ENCODE measurements around the gene TAPBP. TPM values are rescaled to one million over a fixed set of nuclear protein-coding genes. Genes with fewer than 3 reads are reported as not detected.

TAPBP gene
- polyA plus RNA-seq, 4 donors: 29.8 to 53.6 (median 40.3) TPM

DNA sequence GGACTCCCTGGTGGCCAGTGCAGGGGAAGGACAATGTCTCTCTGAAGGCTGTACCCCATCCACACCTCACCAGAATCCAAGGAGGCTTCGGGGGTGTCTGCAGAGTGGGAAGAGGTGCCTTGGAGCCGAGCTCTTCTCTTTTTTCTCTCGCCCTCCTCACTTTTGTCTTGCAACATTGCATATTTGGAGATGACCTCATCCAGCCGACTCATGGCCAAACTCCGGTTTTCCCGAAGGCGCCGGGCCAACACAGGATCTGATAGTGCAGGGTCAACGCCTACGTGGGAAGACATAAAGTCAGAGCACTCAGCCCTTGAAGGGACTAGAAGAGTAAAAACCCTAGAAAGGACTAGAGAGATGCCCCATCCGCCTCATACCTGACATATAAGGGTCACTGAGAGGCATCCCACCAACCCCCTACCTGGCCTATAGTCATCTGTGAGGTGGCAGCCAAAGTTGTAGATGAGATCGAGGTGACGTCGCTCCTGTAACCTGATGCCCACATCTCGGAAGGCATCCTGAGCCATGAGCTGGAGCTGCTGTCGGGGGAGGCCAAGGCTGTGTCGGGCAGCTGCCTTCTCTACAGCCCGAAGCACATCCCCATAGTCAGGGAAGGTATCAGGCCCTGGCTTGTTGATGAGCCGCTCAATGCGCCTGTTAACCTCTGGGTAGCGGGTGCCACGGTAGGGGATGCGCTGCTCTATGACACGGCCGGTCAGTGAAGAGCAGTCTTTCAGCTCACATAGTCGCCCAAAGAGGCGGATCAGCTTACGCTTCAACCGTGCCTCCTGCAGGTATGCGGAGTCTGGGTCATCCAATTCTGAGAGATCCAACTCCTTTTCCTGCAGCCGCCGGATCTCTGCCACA is 6.7 kb upstream of the TAPBP start:
- DNase-seq (ENCODE audit: low read depth in 4 of 4, low spot score in 2 of 4): no peak

DNA sequence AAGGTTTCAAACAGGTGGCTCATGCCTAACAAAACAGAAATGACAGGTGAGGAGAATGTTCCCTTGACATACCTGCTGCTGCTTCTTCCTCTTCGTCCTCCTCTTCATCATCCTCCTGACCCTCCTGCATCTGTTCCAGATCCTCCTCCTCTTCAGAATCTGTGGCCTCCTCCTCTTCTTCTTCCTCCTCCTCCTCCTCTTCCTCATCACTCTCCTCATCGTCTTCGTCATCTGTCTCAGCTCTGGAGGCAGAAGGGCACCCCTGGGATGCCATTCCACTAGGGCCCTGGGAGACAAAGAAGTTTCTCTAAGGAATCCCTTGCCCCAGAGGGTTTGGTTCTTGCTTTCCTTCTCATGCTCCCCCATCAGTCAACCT is 6.0 kb upstream of the TAPBP start:
- DNase-seq (ENCODE audit: low read depth in 4 of 4, low spot score in 2 of 4): no peak

DNA sequence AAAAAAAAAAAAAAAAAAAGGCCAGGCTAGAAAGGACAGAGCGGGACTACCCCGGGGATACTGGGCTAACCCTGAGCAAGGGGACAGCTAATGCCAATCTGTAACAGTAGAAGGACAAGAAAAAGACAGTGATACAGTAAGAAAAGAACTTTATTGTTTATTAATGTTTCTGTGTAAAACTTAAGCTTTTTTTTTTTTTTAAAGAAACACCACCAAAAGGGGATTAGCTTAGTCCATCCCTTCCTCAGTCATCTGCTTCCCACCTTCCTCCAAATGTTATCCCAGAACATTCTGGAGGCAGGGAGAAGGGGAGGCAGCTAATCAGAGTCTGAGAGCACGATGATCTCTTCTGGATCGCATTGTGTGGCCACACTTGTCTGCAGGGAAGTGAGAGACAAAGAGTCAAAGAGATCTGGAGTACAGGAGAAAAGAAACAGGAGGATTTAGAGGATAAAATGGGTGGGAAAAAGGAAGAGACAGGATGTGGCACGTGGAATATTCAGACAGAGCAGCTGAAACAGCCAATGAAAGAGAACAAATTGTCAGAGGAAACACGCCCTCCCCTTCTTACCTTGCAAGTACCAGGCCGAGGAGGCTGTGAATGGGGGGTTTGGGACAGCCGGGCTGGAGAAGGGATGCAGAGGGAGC is 4.7 kb upstream of the TAPBP start:
- no peak for DNase-seq (ENCODE audit: low read depth in 4 of 4, low spot score in 2 of 4)

DNA sequence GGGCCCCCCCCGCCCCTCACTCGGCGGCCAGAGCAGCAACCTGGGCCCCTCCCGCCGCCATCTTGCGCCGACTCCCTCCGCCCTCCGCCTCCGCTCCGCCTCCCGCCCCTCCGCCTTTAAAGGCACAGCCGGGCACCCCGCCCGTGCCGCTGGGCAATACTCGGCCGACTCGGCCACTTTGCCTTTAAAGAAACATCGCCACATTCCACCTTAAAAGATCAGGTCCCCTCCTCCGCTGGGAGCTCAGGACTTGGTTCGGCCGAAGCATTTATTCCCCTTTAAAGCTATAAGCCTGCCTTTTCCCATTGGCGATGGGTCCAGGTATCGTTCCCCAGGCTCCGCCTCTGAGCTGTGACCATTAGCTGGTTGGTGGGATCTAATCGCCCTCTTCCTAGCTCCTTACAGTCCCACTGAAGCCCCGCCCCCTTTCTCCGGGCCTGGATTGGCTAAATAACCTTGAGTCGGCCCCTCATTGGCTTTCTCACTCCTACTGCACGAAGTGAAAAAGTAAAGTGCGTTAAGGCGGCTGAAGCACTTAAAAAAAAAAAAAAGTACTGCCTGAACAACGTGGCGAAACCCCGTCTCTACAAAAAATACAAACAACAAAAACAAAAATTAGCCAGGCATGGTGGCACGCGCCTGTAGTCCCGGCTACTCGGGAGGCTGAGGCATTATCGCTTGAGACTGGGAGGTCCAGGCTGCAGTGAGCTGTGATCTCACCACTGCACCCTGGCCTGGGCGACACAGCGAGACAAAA is 4.0 kb upstream of the TAPBP start, which contains the start of gene ZBTB22:
Gene ZBTB22 (minus strand): TSS at position 76 of the 757 bp plus-strand sequence. CDS start 828 bp downstream, outside the sequence.
- peak; percentile 98 to 100 (median 98) for DNase-seq (ENCODE audit: low read depth in 4 of 4, low spot score in 2 of 4)

DNA sequence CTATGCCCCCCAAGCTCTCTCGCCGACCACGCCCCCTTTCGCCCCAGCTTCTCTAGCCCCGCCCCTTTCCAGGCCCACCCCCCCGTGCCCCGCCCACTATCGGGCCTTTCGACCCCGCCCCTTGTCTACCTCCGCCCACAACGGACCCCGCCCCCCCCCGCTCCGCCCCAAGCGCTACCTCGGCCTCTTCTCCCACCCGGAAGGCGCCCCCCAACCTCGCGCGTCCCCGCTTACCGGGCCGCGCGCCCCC is 3.5 kb upstream of the TAPBP start:
- no peak for DNase-seq (ENCODE audit: low read depth in 4 of 4, low spot score in 2 of 4)

DNA sequence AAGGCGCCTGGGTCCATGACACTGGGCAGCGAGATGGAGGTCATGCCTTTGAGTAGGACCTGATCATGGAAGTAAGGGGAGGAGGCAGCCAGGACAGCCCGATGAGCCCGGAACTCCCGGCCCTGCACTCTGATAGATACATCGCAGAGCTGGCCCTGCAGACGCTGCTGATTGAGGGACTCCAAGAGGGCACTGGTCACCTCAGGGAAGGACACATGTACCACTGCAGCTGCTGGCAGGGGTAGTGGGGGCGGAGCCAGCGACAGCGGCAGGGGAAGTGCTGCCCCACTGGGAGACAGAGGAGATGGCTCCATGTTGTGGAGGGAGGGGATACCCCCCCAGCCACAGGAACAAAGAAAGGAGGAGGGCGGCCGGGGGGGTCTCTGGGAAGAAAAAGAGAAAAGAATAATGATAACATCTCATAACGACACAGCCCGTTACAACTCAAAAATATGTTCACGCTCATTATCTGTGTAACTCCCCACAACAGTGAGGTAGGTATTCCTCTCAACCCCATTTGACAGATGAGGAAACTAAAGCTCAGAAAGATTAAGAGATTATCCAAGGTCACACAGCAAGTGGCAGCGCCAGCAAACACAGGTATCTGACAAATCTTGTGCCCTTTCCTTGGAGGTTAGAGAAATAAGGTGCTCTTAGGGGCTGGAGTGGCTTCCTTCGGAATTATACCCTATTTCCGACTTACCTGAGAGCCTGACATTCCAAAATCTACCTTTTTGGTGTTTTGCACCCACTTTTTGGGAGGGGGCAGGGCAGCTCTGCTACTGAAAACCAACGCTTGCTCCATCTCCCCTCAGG is 2.9 kb upstream of the TAPBP start:
- no peak for DNase-seq (ENCODE audit: low read depth in 4 of 4, low spot score in 2 of 4)

DNA sequence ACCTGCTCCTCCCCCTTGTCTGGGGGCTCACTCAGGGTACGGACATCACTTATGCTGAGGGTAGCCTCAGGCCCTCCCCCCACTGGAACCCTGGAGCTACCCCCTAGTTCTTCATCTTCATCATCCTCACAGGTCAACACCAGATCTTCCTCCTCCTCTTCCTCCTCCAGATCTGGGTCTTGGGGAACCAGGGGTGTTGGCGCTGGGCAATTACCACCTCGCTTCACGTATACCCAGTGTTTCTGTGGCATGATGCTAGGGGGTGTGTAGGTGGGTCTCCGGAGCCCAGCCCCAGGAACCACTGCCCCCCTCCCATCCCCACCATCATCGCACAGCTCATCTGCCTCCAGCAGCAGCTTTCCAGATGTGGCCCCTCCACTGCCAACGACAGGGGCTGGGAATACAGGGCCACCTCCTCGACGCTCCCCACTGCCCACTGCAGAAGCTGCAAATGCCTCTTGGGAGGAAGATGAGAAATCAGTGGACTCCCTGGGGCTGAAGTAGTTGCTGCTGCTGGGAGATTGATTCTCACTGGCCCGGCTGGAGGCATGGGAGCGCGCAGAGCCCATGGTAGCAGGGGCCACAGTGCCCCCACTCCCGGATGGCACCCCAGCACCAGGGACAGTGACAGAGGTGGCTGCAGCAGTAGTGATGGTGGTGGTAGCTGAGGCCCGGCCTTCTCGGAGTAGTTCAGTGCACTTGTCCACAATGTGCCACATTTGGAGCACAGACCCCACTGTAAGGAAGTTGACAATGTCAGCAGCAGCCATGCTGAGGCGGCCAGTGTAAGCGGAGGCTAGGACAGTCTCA is 2.1 kb upstream of the TAPBP start:
- DNase-seq (ENCODE audit: low read depth in 4 of 4, low spot score in 2 of 4): no peak

DNA sequence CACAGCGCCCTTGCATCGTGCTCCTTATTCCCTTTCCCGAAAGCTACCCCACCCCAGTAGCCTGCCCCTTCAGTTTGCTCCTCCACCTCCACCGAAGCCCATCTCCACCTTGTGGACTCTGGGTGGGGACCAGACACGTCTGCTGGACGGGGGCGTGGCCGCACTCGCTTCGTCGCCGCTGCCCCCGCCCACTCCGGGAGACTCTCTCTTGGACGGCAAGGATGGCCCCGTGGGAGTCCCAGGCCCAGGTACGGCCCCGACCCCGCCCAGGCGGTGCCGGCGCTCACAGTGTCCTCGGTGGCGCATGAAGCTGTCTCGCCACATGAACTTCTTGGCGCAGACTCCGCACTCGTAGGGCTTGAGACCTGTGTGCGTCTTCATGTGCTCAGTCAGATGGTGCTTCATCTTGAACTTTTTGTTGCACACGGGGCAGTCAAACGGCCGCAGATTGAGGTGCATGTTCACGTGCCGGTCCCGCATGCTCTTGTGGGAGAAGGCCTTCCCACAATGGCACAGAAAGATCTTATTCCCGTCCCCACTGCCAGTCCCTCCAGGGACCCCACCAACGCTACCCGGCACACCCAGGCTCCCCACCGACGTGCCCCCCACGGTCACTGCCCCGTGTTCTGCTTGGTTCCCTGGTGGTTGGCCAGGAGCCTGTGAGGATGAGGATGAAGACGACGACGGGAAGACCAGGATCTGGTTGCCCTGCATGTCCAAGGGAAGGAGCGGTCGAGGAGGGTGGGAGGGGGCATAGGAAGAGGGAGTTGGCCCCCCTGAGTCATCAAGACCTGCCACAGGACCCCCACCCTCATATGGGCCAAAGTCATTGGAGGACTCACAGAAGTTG is 1.3 kb upstream of the TAPBP start:
- no peak for DNase-seq (ENCODE audit: low read depth in 4 of 4, low spot score in 2 of 4)

DNA sequence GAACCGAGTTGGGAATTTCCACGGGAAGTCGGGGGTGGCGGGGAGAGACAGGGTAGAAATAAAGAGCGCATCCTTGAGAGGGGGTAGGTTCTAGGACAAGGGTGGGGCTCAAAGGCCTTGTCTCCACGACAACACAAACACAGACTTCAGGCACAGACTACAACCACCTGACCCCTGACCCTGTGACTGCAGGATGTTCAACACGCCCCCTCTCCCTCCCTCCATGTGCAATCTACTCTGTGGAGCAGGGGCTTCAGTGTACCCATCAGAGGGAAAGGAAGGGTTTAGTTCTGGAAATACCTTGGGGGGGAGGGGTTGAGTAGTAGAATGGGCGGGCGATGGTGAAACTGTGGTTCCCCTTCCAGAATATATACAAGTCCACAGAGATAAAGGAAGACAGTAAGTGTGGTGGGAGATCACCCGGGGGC is 651 bp upstream of the TAPBP start:
- peak in 1 of 4 donors; percentile 51 for DNase-seq (ENCODE audit: low read depth in 4 of 4, low spot score in 2 of 4)

DNA sequence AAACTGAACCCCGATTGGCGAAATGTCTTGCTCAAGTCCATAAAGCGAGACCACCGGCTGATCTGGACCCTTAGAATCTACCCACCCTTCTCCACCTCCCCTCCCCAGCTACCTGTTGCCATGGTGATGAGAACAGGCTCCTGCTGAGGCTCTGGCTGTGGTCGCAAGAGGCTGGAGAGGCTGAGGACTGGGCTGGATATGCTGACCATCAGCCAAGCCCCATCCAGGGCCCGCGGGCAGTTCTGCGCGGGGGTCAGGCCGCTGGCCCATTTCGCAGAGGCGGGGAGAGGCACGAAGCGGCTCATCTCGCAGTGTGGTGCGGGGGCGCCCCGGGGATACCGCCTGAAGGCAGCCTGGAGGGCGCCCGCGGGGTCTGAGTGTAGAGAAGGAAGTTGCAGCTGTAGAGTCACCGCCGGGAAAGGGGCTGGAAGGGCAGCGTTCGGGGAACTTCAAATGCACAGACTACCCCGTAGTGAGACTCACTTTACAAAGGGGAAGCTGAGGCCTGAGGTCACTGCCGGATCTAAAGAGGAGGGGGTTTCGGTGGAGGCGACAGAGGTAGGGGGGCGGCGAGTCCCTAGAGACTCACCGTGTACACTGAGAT is 671 bp downstream of the TAPBP start:
- DNase-seq (ENCODE audit: low read depth in 4 of 4, low spot score in 2 of 4): no peak

DNA sequence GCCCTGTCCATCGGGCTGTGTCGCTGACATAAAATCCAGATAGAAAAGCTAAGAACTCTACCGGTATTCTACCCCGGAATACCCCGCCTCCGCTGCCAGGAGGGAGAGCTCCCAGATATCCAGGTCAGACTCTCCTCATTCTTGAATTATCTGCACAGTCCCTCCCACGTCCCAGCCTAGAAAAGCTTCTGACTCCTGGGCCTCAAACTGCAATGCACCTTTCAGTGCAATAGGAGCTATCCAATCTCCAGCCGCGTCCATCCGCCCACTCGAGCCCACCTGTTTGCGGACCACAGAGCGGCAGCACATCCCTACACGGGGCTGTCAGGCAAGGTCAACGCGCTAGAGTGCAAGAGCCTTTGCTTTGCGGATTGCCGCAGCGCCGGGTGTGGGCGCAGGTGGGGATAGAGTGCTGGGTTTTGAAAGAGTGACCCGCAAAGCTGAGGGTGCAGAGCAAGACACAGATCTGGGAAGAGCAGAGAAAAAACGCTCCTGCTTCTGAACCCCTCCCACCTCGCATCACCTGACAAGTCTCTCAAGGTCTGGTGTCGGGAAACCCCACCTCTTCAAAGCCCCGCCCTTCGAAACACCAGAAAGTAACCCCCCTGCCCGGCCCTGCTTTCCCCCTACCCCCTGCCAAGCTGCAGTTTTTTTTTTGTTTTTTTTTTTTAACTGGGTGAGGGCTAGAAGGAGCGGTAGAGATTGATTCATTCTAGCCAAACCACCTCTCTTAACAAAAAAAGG is 1.3 kb downstream of the TAPBP start:
- peak in 1 of 4 donors; percentile 29 for DNase-seq (ENCODE audit: low read depth in 4 of 4, low spot score in 2 of 4)

DNA sequence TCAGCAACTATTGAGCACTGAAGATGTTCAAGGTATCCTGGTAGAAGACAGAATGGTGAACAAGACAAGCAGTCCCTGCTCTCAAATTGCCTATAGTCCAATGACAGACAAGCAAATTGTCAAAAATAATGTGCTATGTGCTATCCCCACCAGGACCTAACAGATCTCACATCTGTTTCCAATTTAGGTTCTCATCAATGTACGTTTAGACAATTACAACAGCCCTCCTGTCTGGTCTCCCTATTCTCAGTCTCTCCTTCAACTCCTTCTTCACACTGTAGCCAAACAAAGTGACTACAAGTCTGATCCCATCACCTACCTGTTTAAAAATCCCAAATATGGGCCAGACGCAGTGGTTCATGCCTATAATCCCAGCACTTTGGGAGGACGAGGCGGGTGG is 7.5 kb downstream of the TAPBP start:
- no peak for DNase-seq (ENCODE audit: low read depth in 4 of 4, low spot score in 2 of 4)

DNA sequence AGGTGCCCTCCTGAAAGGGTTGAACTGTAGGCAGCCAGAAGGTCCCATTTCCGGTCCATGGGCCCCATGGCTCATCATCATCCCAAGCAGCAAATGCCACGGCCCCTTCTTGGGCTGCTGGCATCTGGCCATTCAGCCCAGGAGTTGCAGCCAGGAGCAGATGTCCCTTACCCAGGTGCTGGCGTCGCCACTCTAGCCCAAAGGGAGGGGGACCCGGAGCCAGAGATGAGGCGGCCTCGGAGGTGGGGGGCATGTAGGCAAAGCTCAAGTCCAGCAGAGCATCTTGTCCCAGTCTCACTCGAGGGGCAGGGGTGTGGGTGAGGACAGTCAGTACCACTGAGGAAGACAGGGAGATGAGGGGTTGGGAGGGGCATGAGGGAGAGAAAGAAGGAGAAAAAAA is 8.8 kb downstream of the TAPBP start:
- DNase-seq (ENCODE audit: low read depth in 4 of 4, low spot score in 2 of 4): no peak

DNA sequence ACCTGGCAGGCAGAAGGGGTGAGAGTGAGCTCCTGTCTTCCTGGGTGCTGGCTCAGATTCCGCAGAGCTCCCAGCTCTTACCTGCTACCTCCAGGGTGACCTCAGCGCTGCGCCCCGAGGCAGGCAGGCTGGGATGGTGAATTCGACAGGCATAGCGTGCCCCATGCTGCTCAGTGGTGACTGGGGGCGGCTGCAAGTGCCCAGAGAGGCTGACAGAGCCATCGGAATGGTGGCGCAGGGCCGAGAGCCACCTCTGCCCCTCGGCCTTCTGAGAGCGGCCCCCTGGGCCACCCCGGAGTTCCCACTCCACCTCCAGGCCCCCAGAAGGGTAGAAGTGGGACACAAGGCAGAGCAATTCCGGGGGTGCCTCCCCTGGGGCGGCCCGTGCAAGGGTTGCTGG is 9.7 kb downstream of the TAPBP start:
- DNase-seq (ENCODE audit: low read depth in 4 of 4, low spot score in 2 of 4): no peak

DNA sequence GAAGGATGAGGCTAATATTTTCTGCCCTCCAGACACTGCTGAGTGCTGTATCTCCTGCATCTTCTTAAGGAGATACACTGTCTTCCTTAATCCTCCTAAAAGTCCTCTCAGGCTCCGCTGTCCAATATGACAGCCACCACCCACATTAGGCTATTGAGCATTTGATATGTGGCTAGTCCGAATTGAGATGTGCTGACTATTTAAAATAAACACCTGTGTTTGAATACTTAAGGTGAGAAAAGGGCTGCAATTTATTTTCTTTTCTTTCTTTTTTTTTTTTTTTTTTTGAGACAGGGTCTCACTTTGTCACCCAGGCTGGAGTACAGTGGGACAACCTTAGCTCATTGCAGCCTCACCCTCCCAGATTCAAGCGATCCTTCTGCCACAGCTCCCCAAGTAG is 12.0 kb downstream of the TAPBP start:
- no peak for DNase-seq (ENCODE audit: low read depth in 4 of 4, low spot score in 2 of 4)

DNA sequence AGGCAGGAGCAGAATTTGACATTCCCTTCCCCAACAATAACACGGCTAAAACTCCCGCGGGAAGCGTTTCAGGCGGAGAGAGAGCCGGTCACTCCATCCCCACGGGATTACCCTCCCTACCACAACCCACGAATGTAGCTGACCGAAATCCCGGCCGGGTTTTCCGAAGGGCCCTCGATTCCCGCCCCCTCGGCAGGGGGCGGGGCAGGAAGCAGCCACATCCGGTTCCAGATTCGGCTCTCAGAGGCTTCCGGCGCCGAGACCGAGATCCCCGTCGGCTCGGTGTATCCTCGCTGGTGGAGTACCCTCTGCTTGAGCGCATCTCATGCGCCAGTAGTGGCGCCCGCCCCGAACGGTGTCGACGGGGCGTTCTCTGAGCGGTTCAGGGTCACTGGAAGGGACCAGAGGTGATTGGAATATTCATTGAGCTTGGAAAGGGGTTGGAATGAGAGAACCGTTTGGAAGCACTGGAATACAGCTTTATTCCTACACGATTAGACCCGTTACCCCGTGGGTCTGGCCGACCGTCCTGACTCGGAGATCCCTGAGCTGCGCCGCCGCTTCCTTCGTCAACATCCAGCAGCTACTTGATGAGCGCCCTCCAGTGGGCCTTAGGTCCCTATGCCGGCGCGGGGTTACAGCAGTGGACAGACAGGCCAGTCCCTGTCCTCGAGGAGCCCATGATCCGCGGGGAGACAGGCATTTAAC is 14.5 kb downstream of the TAPBP start:
- DNase-seq (ENCODE audit: low read depth in 4 of 4, low spot score in 2 of 4): peak in 1 of 4 donors; percentile 90

DNA sequence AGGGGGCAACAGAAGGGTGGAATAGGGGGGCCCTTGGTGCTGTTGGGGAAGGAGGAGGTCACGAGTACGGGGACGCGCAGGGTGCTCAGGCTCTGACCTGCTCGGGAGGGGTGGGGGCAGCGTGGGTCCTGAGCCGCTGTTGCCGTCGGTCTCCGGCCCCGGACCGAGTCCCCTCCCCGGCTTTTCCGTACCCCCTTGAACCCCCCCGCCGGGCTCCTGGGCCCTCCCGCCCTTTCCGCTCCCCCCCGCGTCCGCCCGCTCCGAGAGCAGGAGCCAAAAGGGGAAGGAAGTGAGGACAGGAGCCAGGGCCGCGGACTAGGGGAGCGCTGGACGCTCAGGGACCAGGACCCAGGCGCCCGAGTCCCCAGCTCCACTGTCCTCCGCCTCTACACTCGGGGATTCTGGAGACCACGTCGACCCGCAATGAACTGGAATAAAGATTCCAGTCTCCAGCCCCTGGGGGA is 15.1 kb downstream of the TAPBP start, which contains the start of gene RGL2:
Gene RGL2 (minus strand): TSS at position 170 of the 464 bp plus-strand sequence. CDS start 332 bp downstream, outside the sequence.
- peak in 1 of 4 donors; percentile 53 for DNase-seq (ENCODE audit: low read depth in 4 of 4, low spot score in 2 of 4)
